Endothelial cell of umbilical vein (primary cell): ENCODE measurements around the gene MYLK. TPM values are rescaled to one million over a fixed set of nuclear protein-coding genes. Genes with fewer than 3 reads are reported as not detected.

Experiments
- BruUV-seq: library from RNA; stranded (reverse); fragments of 400-500 nt; replicated peaks from 2 replicates; lab custom pipeline; 2021; lab: Mats Ljungman, UMichigan
- CTCF ChIA-PET: fragments of 300-600, 350-600 bp; sonication (Branson Sonifier 250); formaldehyde crosslinking; loops from one replicate; lab custom pipeline; 2021; ENCODE audit warnings: antibody characterized with exemption, inconsistent platforms; lab: Charles Lee
- POLR2A ChIA-PET: fragments of 300-600, 350-600 bp; sonication (Branson Sonifier 250); formaldehyde crosslinking; loops from one replicate; lab custom pipeline; 2021; ENCODE audit warnings: antibody characterized with exemption, inconsistent platforms; lab: Charles Lee
- DNase-seq: peaks from one replicate; pipeline ENCODE4 v3.0.0-alpha.2; 2011; ENCODE audit warnings: low read depth, low spot score
- FAIRE-seq: peaks from 2 replicates; lab custom pipeline; 2011; peaks lifted over from hg19 to GRCh38; lab: Jason Lieb, UNC
- H2AFZ ChIP-seq: 2 replicates; pipeline ENCODE4 v1.6.0; 2012; ENCODE audit warnings: low read depth, low read length, control low read depth, inconsistent platforms
- H3K27ac ChIP-seq: 2 replicates; pipeline ENCODE4 v1.5.1; 2011; ENCODE audit warnings: low read depth, mild to moderate bottlenecking, control low read depth, low read length, moderate library complexity; ENCODE audit not compliant: insufficient read depth
- H3K27me3 ChIP-seq, 2 experiments: 2 replicates each; pipeline versions ENCODE4 v1.6.0 to v1.6.1; 2011; ENCODE audit warnings: low read length in 2 of 2, mixed read lengths in 1 of 2; ENCODE audit not compliant: control insufficient read depth in 2 of 2, insufficient read depth in 2 of 2
- H3K36me3 ChIP-seq, 2 experiments: 2 replicates in 1 of 2; 3 replicates in 1 of 2; pipeline ENCODE4 v1.5.1; 2011; ENCODE audit warnings: low read length in 2 of 2, mild to moderate bottlenecking in 1 of 2, moderate library complexity in 1 of 2; ENCODE audit not compliant: control insufficient read depth in 2 of 2, insufficient read depth in 2 of 2; ENCODE audit errors: extremely low read depth in 1 of 2
- H3K4me1 ChIP-seq: 3 replicates; pipeline ENCODE4 v1.5.1; 2011; ENCODE audit warnings: mild to moderate bottlenecking, low read length; ENCODE audit not compliant: control insufficient read depth, insufficient read depth; ENCODE audit errors: extremely low read depth
- H3K4me2 ChIP-seq: 2 replicates; pipeline ENCODE4 v1.6.1; 2011; ENCODE audit warnings: low read length, control low read depth, mixed read lengths; ENCODE audit not compliant: insufficient read depth
- H3K4me3 ChIP-seq, 3 experiments: fragments of 200-600 bp in 1 of 3; sonication (generic), shearing (Covaris generic) in 1 of 3; replicated peaks in 1 of 3; 2 replicates each; pipeline ENCODE4 v1.5.1; 2011 to 2016; ENCODE audit warnings: control low read depth in 3 of 3, low read length in 3 of 3, mild to moderate bottlenecking in 2 of 3, inconsistent platforms in 1 of 3, low read depth in 1 of 3, moderate library complexity in 1 of 3; ENCODE audit not compliant: insufficient read depth in 1 of 3
- H3K79me2 ChIP-seq: 2 replicates; pipeline ENCODE4 v1.6.0; 2012; ENCODE audit warnings: low read length, inconsistent platforms; ENCODE audit not compliant: control insufficient read depth, insufficient read depth
- H3K9ac ChIP-seq: replicated peaks from 2 replicates; pipeline ENCODE3; 2011; ENCODE audit warnings: low read length, control low read depth; ENCODE audit not compliant: insufficient read depth; ENCODE audit errors: extremely low read depth
- H3K9me1 ChIP-seq: replicated peaks from 3 replicates; pipeline ENCODE4 v1.6.0; 2011; ENCODE audit warnings: mild to moderate bottlenecking, low read length; ENCODE audit not compliant: control insufficient read depth, insufficient read depth; ENCODE audit errors: extremely low read depth
- H3K9me3 ChIP-seq: replicated peaks from 2 replicates; pipeline ENCODE4 v1.5.1; 2012; ENCODE audit warnings: low read length, inconsistent platforms; ENCODE audit not compliant: control insufficient read depth, insufficient read depth
- H4K20me1 ChIP-seq: replicated peaks from 2 replicates; pipeline ENCODE3; 2011; ENCODE audit warnings: mild to moderate bottlenecking, low read length; ENCODE audit not compliant: control insufficient read depth, insufficient read depth; ENCODE audit errors: extremely low read depth
- CTCF ChIP-seq, 2 donors: IDR thresholded peaks; 1 replicate in 1 of 2; 2 replicates in 1 of 2; pipeline ENCODE4 v1.5.1; 2011; ENCODE audit warnings: low read length in 2 of 2, mild to moderate bottlenecking in 2 of 2, moderate library complexity in 2 of 2, control low read depth in 1 of 2, inconsistent platforms in 1 of 2, low read depth in 1 of 2; ENCODE audit not compliant: insufficient read depth in 1 of 2; ENCODE audit errors: extremely low read depth in 1 of 2
- EZH2 ChIP-seq: IDR thresholded peaks from 2 replicates; pipeline ENCODE4 v1.6.1; 2012; ENCODE audit warnings: borderline replicate concordance, low read depth, mild to moderate bottlenecking, moderate library complexity, low read length, inconsistent platforms; ENCODE audit not compliant: severe bottlenecking
- FOS ChIP-seq: IDR thresholded peaks from 2 replicates; pipeline ENCODE4 v1.6.1; 2011; ENCODE audit warnings: mild to moderate bottlenecking, low read length, moderate library complexity, borderline replicate concordance; ENCODE audit not compliant: insufficient read depth
- GATA2 ChIP-seq: IDR thresholded peaks from 2 replicates; pipeline ENCODE4 v1.7.0; 2011; ENCODE audit warnings: low read depth, mild to moderate bottlenecking, moderate library complexity, mixed read lengths, low read length; ENCODE audit not compliant: insufficient read length, insufficient read depth
- JUN ChIP-seq: IDR thresholded peaks from 2 replicates; pipeline ENCODE4 v1.6.1; 2011; ENCODE audit warnings: borderline replicate concordance, low read depth; ENCODE audit not compliant: insufficient read length, insufficient read depth
- MYC ChIP-seq: IDR thresholded peaks from one replicate; pipeline ENCODE4 v1.6.1; 2011; ENCODE audit warnings: mild to moderate bottlenecking, low read depth, low read length
- POLR2A ChIP-seq: IDR thresholded peaks from 2 replicates; pipeline ENCODE4 v1.6.1; 2012; ENCODE audit warnings: low read depth, mild to moderate bottlenecking, control low read depth, low read length
- POLR2AphosphoS5 ChIP-seq: IDR thresholded peaks from 2 replicates; pipeline ENCODE4 v1.6.1; 2012; ENCODE audit warnings: low read depth, mild to moderate bottlenecking, control low read depth, low read length, moderate library complexity; ENCODE audit not compliant: insufficient read depth
- dilution Hi-C: fragments of 300-500 bp; cut with MboI; formaldehyde crosslinking; loops from one replicate; pipeline ENCODE4 v1.15.0; 2019; ENCODE audit warnings: low sequenced_read_pairs; ENCODE audit not compliant: extremely low pct_ligation_motif_present
- intact Hi-C: fragments of 100-400 bp; cut with micrococcal nuclease; formaldehyde crosslinking; loops from one replicate; pipeline ENCODE4 v1.10.0; 2022
- polyA plus RNA-seq, 4 experiments: library from polyadenylated mRNA; depleted of rRNA in 3 of 4; stranded (reverse) in 3 of 4; unstranded in 1 of 4; fragments of >200 nt; gene quantifications; 2 replicates each; pipeline versions ENCODE4 v1.2.1 to v1.2.3, GENCODE V29; 2011 to 2012; ENCODE audit warnings: missing spikeins in 1 of 4
- total RNA-seq: library from RNA; stranded (reverse); gene quantifications from 2 replicates; pipeline ENCODE4 v1.2.3, GENCODE V29; 2021
- TF ChIP-seq, protein P1 (sequence below): IDR thresholded peaks from 2 replicates; pipeline ENCODE4 v1.6.1; 2011; ENCODE audit not compliant: insufficient read depth, insufficient read length

The MYLK gene
- total and polyA plus RNA-seq, 2 donors (not counting 3 experiments of a cell fraction or from before 2014, with no cell fraction given): 10.0 to 22.2 TPM

GRCh38 chr3:123758081-123758564 is 126.0 kb downstream of the MYLK start:
- POLR2A ChIA-PET: no interaction called here
- Histone ChIP-seq H3K4me2 (no peak overlapping the region), H3K4me1 (no peaks in the 10 kb centered on the region), H3K9ac (no peak overlapping the region), H3K36me3 (no peaks in the 10 kb centered on the region), H2AFZ (no peak overlapping the region), H3K4me3 (no peak overlapping the region), H3K79me2 (no peaks in the 10 kb centered on the region), H4K20me1 (no peaks in the 10 kb centered on the region), H3K27me3 (peaks cover 7 to 17% of the 10 kb centered on the region in 2 experiments), H3K9me1 (no peaks in the 10 kb centered on the region), H3K27ac (no peak overlapping the region), H3K9me3 (no peaks in the 10 kb centered on the region)
- DNase-seq: no peak
- CTCF ChIA-PET: interaction anchor here (0.9 to 1.9 kb wide), 3 partner anchors 8 to 16 kb away, joined by 4 to 5 read pairs (median 4); no protein-coding TSS in a partner anchor
- dilution Hi-C loops (no loop called here), intact Hi-C loops (no loop called here)
- FAIRE-seq: no peak
- TF ChIP-seq FOS: no peak
- TF ChIP-seq GATA2: no peak
- TF ChIP-seq JUN: no peak
- no peak for TF ChIP-seq POLR2A
- no peak for TF ChIP-seq MYC
- TF ChIP-seq EZH2: no peak
- no peak for TF ChIP-seq CTCF (IDR thresholded peaks at IDR 0.05; ENCODE audit: extremely low read depth in 1 of 2, insufficient read depth in 1 of 2, low read depth in 1 of 2, low read length in 2 of 2)
- TF ChIP-seq, protein P1, sequence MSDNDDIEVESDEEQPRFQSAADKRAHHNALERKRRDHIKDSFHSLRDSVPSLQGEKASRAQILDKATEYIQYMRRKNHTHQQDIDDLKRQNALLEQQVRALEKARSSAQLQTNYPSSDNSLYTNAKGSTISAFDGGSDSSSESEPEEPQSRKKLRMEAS: no peak
- no peak for TF ChIP-seq POLR2AphosphoS5
- no TSS peak for BruUV-seq
